Breast epithelium (tissue), 3 donors: Measurements from ENCODE around the gene SLC16A12.

Experiments used
- POLR2A ChIP-seq: fragments of 450-650 bp; IDR thresholded peaks from one replicate; pipeline ENCODE4 v1.6.1; 2016; ENCODE audit warnings: antibody characterized with exemption, mild to moderate bottlenecking, moderate library complexity
- POLR2AphosphoS5 ChIP-seq, 3 donors: sonication (generic); formaldehyde crosslinking; IDR thresholded peaks; one replicate each; pipeline ENCODE4 v1.6.1; 2017; ENCODE audit warnings: antibody characterized with exemption in 3 of 3
- TF ChIP-seq, protein P1 (sequence below), 3 donors: fragments of 450-650 bp; IDR thresholded peaks; one replicate each; pipeline ENCODE4 v1.5.1; 2016 to 2017; ENCODE audit warnings: antibody characterized with exemption in 3 of 3, mild to moderate bottlenecking in 3 of 3, moderate library complexity in 3 of 3

DNA sequence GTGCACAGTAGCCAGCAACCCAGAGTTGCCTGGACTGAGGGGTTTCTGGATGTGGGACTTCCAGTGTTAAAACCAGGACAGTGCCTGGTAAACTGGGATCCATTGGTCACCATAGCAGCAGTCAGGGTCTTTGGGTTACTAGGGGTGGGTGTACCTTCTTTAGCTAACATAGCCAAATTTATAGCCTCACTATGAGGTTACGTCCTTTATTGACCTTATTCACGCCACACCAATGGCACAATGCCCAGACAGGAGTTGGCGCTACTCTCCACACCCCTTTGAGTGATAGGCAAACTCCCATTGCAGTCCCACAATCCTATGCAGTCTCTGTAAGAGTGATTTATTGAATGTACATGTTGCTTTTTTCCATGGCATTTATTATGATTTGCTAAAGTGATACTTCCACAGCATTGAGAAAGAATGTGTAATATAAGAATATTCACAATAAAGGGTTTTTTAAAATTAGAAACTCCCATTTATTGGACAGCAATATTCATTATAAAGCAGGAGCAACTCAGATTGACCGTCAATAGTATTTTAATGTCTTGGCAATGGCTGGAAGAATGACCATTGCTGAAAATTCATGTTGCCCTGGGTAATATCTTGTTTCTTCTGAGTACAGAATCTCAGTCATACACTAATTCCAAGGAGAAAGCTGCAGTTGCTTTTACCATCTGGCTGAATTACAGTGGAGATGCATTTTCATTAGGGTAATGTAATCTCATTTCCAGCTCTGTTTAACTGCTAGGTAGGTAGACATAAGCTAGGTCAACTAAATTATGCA lies 95.0 kb downstream of the SLC16A12 start:
- TF ChIP-seq POLR2A (no peak), POLR2AphosphoS5 (IDR thresholded peaks at IDR 0.05) (no peak)
- TF ChIP-seq, protein P1, sequence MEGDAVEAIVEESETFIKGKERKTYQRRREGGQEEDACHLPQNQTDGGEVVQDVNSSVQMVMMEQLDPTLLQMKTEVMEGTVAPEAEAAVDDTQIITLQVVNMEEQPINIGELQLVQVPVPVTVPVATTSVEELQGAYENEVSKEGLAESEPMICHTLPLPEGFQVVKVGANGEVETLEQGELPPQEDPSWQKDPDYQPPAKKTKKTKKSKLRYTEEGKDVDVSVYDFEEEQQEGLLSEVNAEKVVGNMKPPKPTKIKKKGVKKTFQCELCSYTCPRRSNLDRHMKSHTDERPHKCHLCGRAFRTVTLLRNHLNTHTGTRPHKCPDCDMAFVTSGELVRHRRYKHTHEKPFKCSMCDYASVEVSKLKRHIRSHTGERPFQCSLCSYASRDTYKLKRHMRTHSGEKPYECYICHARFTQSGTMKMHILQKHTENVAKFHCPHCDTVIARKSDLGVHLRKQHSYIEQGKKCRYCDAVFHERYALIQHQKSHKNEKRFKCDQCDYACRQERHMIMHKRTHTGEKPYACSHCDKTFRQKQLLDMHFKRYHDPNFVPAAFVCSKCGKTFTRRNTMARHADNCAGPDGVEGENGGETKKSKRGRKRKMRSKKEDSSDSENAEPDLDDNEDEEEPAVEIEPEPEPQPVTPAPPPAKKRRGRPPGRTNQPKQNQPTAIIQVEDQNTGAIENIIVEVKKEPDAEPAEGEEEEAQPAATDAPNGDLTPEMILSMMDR (IDR thresholded peaks at IDR 0.05) = no peak
